Prostate gland (tissue), 2 donors: ENCODE data around the gene FAM184B.
A peak's percentile ranks its signal among the peaks of the same experiment; 100 is the strongest.

Source experiments
- POLR2A ChIP-seq: fragments of 450-650 bp; IDR thresholded peaks from one replicate; pipeline ENCODE4 v1.6.1; 2016; ENCODE audit warnings: antibody characterized with exemption, mild to moderate bottlenecking
- POLR2AphosphoS5 ChIP-seq: sonication (generic); formaldehyde crosslinking; IDR thresholded peaks from one replicate; pipeline ENCODE4 v1.6.1; 2017; ENCODE audit warnings: antibody characterized with exemption
- TF ChIP-seq, protein P1 (sequence below), 4 experiments: fragments of 200-600 bp in 2 of 4; fragments of 450-650 bp in 2 of 4; sonication (generic) in 2 of 4; IDR thresholded peaks; 1 replicate in 3 of 4; 2 replicates in 1 of 4; pipeline ENCODE4 v1.5.1; 2016 to 2019; ENCODE audit warnings: antibody characterized with exemption in 4 of 4, mild to moderate bottlenecking in 2 of 4, moderate library complexity in 2 of 4

DNA sequence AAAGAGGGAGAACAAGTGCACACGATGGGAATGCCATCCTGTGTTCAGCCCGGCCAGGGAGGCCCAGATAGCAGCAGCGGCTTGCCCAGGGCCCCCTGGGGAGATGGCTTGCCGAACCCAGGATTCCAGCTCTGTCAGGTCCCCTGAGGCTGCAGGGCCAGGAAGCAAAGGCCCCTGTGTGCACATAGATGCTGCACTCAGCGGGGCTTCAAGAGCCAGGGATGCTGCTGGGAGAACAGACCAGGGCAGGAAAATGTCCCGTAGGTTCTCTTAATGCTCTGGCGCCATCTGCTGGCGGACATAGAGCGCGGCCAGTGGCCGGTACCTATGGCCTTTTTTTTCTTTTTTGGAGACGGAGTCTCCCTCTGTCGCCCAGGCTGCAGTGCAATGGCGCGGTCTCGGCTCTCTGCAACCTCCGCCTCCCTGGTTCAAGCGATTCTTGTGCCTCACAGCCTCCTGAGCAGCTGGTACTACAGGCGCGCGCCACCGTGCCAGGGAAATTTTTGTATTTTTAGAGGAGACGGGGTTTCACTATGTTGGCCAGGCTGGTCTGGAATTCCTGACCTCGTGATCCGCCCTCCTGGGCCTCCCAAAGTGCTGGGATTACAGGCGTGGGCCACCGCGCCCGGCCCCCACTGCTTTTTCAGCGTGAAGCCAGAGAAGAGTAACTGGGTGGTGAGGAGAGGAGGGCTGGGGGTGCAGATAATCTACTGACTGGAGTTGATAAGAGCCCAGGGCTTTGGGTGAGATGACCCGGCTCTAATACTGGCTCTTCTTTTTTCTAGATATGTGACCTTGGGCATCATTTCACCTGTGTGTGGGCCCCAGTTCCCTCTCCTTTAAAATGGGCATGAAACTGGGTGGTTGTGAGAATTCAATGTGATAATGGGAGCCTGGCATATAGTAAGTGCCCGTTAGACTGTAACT is 144.5 kb downstream of the FAM184B start:
- TF ChIP-seq, protein P1, sequence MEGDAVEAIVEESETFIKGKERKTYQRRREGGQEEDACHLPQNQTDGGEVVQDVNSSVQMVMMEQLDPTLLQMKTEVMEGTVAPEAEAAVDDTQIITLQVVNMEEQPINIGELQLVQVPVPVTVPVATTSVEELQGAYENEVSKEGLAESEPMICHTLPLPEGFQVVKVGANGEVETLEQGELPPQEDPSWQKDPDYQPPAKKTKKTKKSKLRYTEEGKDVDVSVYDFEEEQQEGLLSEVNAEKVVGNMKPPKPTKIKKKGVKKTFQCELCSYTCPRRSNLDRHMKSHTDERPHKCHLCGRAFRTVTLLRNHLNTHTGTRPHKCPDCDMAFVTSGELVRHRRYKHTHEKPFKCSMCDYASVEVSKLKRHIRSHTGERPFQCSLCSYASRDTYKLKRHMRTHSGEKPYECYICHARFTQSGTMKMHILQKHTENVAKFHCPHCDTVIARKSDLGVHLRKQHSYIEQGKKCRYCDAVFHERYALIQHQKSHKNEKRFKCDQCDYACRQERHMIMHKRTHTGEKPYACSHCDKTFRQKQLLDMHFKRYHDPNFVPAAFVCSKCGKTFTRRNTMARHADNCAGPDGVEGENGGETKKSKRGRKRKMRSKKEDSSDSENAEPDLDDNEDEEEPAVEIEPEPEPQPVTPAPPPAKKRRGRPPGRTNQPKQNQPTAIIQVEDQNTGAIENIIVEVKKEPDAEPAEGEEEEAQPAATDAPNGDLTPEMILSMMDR (IDR thresholded peaks at IDR 0.05), result peak; percentile 74 to 85 (median 80)
- TF ChIP-seq POLR2AphosphoS5, result no peak
- TF ChIP-seq POLR2A, result no peak
